Activated T-cell treated with anti-CD3 and anti-CD28 coated beads, Interleukin-2, amount 50 U/mL, for 72 hours (primary cell): ENCODE measurements around the gene ZFYVE21. TPM values are rescaled to one million over a fixed set of nuclear protein-coding genes. Genes with fewer than 3 reads are reported as not detected.

Source experiments
- ATAC-seq, 2 donors: fragments of 150-1000 bp; cut with Tn5 transposase; replicated peaks in 1 of 2; 2 replicates each; pipeline ENCODE4 v1.10.0; 2021; ENCODE audit warnings: moderate library complexity in 2 of 2, mild to moderate bottlenecking in 1 of 2
- DNase-seq, 2 donors: peaks; one replicate each; pipeline ENCODE4 v3.0.0; 2021 to 2022; ENCODE audit warnings: mixed read lengths in 1 of 2
- H3K27ac Mint-ChIP-seq: one replicate; pipeline ENCODE4 v1.8.0; 2022; ENCODE audit warnings: mild to moderate bottlenecking, moderate library complexity, mixed read lengths
- H3K27me3 Mint-ChIP-seq: one replicate; pipeline ENCODE4 v1.8.0; 2022; ENCODE audit warnings: low read depth, mixed read lengths
- H3K36me3 Mint-ChIP-seq, 2 donors: one replicate each; pipeline ENCODE4 v1.8.0; 2022; ENCODE audit warnings: mixed read lengths in 2 of 2, mild to moderate bottlenecking in 1 of 2; ENCODE audit not compliant: insufficient read depth in 2 of 2
- H3K4me1 Mint-ChIP-seq: one replicate; pipeline ENCODE4 v1.8.0; 2022; ENCODE audit warnings: low read depth, mixed read lengths
- H3K4me3 Mint-ChIP-seq, 2 donors: one replicate each; pipeline ENCODE4 v1.8.0; 2022; ENCODE audit warnings: mild to moderate bottlenecking in 2 of 2, mixed read lengths in 2 of 2, moderate library complexity in 2 of 2
- H3K9me3 Mint-ChIP-seq, 2 donors: one replicate each; pipeline ENCODE4 v1.8.0; 2022; ENCODE audit warnings: mixed read lengths in 2 of 2
- total RNA-seq, 2 donors: library from RNA; stranded (reverse); gene quantifications; one replicate each; pipeline ENCODE4 v1.2.3, GENCODE V29; 2022

The ZFYVE21 gene
- total RNA-seq, 2 donors from 2014 or later, result 11.6 to 15.7 TPM

DNA sequence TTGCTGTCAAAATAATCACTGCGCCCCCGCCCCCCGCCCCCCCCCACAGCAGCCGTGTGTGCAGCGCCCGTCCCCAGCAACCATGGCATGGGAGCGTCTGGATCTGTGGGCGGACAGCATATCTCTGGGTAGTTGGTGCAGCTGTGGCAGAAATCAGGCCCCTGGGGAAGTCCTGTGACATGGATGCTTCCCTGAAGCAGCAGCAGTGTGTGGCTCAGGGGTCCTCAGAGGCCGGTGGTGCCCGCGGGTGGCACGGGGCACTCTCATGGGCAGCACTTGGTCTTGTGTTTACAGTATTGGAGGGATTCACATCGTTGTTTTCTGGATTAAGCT is 19.6 kb upstream of the ZFYVE21 start:
- Mint-ChIP-seq H3K27ac (no peak overlapping the region), H3K9me3 (no peaks in the 10 kb centered on the region), H3K4me3 (no peak overlapping the region), H3K27me3 (no peaks in the 10 kb centered on the region), H3K36me3 (peaks cover 0 to 3% of the 10 kb centered on the region in 2 donors), H3K4me1 (no peaks in the 10 kb centered on the region)
- no peak for ATAC-seq
- DNase-seq, result no peak

DNA sequence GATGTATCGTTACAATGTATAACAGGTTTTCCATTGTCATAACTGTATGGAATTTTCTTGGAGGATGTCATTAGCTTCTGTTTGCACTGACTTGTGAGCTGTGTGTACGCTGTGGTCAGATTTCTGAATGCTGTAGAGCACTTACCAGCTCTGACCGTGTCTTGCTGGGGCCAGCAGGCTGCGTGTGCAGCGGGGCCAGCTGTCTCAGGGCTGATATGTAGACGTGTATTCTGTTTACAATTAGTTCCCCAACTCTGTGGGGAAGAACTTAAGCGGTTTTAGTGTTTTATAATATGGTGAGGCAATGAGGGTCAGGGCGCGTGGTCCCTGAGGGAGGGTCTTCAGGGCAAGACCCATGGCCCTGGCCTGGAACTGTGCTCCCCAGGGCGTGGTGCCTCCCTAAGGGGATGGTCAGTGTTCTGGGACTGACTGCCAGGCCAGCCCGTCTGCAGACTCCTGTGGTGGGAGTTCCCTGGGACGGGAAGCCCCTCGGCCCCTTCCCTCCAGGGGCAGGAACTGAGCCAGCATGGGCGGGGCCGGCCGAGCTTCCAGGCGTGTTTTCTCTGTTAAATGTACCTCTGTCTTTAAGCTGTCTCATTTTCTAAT is 19.0 kb upstream of the ZFYVE21 start:
- no peak for ATAC-seq
- Mint-ChIP-seq H3K36me3 (peaks cover 0 to 3% of the 10 kb centered on the region in 2 donors), H3K27me3 (no peaks in the 10 kb centered on the region), H3K9me3 (no peaks in the 10 kb centered on the region), H3K27ac (no peak overlapping the region), H3K4me3 (no peak overlapping the region), H3K4me1 (no peaks in the 10 kb centered on the region)
- no peak for DNase-seq

GRCh38 chr14:103697206-103697602 is 18.4 kb upstream of the ZFYVE21 start:
- no peak overlapping the region for H3K4me3 Mint-ChIP-seq
- H3K27ac Mint-ChIP-seq, result peak overlapping the region; percentile 76
- ATAC-seq (no peak), DNase-seq (no peak)
- peaks cover 0 to 3% of the 10 kb centered on the region in 2 donors for H3K36me3 Mint-ChIP-seq
- H3K4me1 Mint-ChIP-seq, result no peaks in the 10 kb centered on the region
- no peaks in the 10 kb centered on the region for H3K27me3 Mint-ChIP-seq
- H3K9me3 Mint-ChIP-seq, result no peaks in the 10 kb centered on the region

DNA sequence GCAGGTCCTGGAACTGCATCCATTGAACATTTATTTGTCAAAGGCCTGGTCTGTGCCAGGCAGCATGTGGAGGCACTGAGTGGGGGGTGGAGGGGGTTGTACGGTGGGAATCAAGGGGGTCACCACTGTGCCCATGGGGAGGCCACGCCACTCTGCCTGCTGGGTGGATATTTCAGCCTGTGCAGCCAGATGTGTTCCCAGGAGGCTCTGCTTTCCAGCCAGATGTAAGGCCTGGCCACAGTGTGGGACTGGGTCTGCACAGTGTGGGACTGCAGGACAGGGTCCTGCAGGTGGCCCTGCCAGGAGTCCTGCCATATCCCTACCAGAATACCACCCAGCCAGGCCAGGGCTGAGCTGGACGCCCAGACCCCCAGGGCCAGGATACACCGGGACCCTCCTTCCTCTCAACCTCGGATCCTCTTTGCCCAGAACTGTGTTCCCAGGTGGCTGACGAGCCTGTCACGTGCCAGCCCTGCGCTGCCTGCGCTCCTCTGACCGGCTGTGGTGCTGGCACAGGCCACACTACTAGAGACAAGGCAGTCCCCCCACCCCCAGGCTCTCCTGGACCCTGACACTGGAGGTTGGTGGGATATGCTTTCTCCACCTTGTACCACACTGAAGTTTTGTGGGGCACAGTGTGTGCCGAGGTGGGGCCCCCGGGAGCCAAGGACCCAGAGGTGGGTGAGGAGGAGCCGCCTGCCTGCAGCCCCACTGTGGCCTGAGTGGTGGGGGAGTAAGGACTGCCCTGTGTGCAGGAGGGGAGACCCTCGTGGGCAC is 17.8 kb upstream of the ZFYVE21 start:
- DNase-seq, result no peak
- Mint-ChIP-seq H3K27me3 (no peaks in the 10 kb centered on the region), H3K36me3 (peaks cover 0 to 3% of the 10 kb centered on the region in 2 donors), H3K4me3 (no peak overlapping the region), H3K27ac (no peak overlapping the region), H3K9me3 (no peaks in the 10 kb centered on the region), H3K4me1 (no peaks in the 10 kb centered on the region)
- peak; percentile 7 to 11 for ATAC-seq

GRCh38 chr14:103698380-103699260 is 17.0 kb upstream of the ZFYVE21 start:
- Mint-ChIP-seq H3K4me3 (no peak overlapping the region), H3K9me3 (no peaks in the 10 kb centered on the region), H3K4me1 (no peaks in the 10 kb centered on the region), H3K27ac (no peak overlapping the region), H3K27me3 (no peaks in the 10 kb centered on the region), H3K36me3 (peaks cover 0 to 3% of the 10 kb centered on the region in 2 donors)
- ATAC-seq (no peak), DNase-seq (no peak)

DNA sequence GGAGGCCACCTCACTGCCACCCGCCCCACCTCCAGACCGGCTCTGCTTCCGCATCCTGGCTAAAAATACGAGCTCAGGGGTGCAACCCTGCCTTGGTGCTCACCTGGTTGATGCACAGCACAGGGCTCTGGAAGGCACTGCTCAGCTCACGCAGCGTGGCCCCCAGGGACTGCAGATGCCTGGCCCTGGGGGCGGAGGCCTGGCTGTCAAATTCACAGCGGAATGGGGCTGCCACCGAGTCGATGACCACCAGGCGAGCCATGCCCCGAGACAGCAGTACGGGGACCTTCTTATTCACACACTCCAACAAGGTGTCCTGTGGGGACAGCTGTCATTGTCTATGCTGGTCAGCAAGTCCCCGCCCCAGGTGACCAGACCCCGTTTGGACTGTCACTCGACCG is 16.3 kb upstream of the ZFYVE21 start:
- Mint-ChIP-seq H3K27ac (no peak overlapping the region), H3K36me3 (peaks cover 0 to 5% of the 10 kb centered on the region in 2 donors), H3K9me3 (no peaks in the 10 kb centered on the region), H3K27me3 (no peaks in the 10 kb centered on the region), H3K4me1 (no peaks in the 10 kb centered on the region), H3K4me3 (no peak overlapping the region)
- ATAC-seq, result no peak
- no peak for DNase-seq

DNA sequence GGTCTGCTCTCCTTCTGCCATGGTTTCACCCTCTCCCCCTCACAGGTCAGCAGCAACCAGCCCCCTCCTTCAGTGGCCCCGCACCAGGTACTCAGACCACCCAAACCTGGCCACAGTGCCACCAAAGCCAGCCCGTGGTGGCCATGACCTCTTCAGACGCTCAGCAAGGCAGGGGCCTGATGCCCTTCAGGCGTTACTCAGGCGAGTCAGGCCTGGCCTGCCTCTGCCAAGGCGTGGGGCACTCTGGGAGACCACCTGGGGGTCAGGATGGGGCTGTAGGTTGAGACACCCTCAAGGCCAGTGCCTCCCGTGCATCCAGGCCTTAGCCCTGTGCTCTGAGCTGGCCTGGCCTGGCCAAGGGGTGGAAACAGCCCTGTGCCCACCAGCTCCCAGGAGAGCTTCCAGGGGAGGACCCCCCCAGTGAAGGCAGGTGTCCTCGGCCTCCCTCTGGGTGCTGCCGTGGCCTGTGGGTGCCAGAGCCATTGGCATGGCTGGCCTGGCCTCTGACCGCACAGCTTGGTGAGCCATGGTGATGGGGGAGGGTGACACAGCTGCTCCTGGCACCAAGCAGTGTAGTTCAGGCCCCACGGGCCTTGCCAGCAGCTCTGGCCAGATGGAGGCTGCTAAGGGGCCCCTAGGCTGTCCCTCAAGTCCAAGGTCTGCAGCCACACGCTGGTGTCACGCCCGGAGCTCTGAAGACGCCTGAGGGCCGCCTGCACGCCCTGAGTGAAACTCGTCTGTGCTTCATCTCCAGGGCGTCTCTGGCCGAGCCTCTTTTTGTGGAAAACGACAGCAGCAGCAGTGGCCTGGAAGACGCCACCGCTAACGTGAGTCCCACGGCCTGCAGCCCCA is 15.5 kb upstream of the ZFYVE21 start:
- H3K27me3 Mint-ChIP-seq, result no peaks in the 10 kb centered on the region
- no peak overlapping the region for H3K27ac Mint-ChIP-seq
- no peak overlapping the region for H3K4me3 Mint-ChIP-seq
- DNase-seq (no peak), ATAC-seq (no peak)
- H3K36me3 Mint-ChIP-seq, result peaks cover 0 to 6% of the 10 kb centered on the region in 2 donors
- peaks cover 6% of the 10 kb centered on the region for H3K4me1 Mint-ChIP-seq
- H3K9me3 Mint-ChIP-seq, result no peaks in the 10 kb centered on the region

- DNase-seq (no peak), ATAC-seq (no peak)
- peaks cover 0 to 6% of the 10 kb centered on the region in 2 donors for H3K36me3 Mint-ChIP-seq
- H3K9me3 Mint-ChIP-seq, result no peaks in the 10 kb centered on the region
- H3K27me3 Mint-ChIP-seq, result no peaks in the 10 kb centered on the region
- no peak overlapping the region for H3K4me3 Mint-ChIP-seq
- peaks cover 6% of the 10 kb centered on the region for H3K4me1 Mint-ChIP-seq
- H3K27ac Mint-ChIP-seq, result no peak overlapping the region
These were observed 14.7 kb upstream of the ZFYVE21 start for GRCh38 chr14:103700753-103701490.

- peak overlapping the region in 1 of 2 donors; percentile 1 for H3K4me3 Mint-ChIP-seq
- no peak for DNase-seq
- H3K27me3 Mint-ChIP-seq, result no peaks in the 10 kb centered on the region
- no peaks in the 10 kb centered on the region for H3K9me3 Mint-ChIP-seq
- H3K36me3 Mint-ChIP-seq, result peaks cover 0 to 6% of the 10 kb centered on the region in 2 donors
- ATAC-seq, result no peak
- H3K27ac Mint-ChIP-seq, result no peak overlapping the region
- H3K4me1 Mint-ChIP-seq, result peaks cover 6% of the 10 kb centered on the region
These were observed 13.5 kb upstream of the ZFYVE21 start for GRCh38 chr14:103702095-103702494.

GRCh38 chr14:103702497-103703432 is 12.8 kb upstream of the ZFYVE21 start:
- no peak for ATAC-seq
- no peak for DNase-seq
- Mint-ChIP-seq H3K27me3 (no peaks in the 10 kb centered on the region), H3K4me1 (peaks cover 6% of the 10 kb centered on the region), H3K4me3 (no peak overlapping the region), H3K9me3 (no peaks in the 10 kb centered on the region), H3K27ac (no peak overlapping the region), H3K36me3 (peaks cover 0 to 6% of the 10 kb centered on the region in 2 donors)
